GM12873 (cell line): Measurements from ENCODE around the gene MYOG.

Experiments
- TF ChIP-seq, protein P1 (sequence below): IDR thresholded peaks from 2 replicates; pipeline ENCODE4 v1.5.1; 2012; ENCODE audit warnings: low read depth, mild to moderate bottlenecking, moderate library complexity, low read length, control low read depth; ENCODE audit not compliant: insufficient read depth; ENCODE audit errors: missing control alignments

Gene MYOG

DNA sequence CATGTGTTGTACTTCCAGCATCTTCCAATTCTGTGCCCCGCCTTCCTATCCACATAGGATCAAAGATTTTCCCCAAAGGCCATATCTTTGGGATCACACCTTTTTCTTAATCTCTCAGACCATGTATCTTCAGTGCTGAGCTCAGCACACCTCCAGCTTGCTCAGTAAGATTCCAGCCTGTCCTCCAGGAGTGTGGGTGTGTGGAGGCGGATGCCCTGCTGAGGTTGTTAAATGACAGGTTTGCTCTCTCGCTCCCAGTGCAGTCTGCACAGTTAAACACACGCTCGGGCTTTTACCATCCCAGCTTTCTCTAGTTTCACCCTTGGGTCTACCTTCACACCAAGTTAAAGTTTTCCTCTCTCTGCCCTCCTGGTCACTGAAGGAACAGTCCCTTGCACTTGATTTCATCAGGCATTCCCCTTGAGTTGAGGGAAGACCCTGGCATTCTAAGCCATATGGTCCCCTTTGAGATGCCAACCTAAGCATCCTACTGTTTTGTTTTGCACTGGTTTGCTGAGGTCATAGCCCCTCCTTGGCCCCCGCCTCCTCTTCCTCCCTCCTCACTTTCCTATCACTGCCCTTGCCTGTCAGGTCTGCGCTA, 13.7 kb downstream of the MYOG start:
- TF ChIP-seq, protein P1, sequence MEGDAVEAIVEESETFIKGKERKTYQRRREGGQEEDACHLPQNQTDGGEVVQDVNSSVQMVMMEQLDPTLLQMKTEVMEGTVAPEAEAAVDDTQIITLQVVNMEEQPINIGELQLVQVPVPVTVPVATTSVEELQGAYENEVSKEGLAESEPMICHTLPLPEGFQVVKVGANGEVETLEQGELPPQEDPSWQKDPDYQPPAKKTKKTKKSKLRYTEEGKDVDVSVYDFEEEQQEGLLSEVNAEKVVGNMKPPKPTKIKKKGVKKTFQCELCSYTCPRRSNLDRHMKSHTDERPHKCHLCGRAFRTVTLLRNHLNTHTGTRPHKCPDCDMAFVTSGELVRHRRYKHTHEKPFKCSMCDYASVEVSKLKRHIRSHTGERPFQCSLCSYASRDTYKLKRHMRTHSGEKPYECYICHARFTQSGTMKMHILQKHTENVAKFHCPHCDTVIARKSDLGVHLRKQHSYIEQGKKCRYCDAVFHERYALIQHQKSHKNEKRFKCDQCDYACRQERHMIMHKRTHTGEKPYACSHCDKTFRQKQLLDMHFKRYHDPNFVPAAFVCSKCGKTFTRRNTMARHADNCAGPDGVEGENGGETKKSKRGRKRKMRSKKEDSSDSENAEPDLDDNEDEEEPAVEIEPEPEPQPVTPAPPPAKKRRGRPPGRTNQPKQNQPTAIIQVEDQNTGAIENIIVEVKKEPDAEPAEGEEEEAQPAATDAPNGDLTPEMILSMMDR, result no peak

DNA sequence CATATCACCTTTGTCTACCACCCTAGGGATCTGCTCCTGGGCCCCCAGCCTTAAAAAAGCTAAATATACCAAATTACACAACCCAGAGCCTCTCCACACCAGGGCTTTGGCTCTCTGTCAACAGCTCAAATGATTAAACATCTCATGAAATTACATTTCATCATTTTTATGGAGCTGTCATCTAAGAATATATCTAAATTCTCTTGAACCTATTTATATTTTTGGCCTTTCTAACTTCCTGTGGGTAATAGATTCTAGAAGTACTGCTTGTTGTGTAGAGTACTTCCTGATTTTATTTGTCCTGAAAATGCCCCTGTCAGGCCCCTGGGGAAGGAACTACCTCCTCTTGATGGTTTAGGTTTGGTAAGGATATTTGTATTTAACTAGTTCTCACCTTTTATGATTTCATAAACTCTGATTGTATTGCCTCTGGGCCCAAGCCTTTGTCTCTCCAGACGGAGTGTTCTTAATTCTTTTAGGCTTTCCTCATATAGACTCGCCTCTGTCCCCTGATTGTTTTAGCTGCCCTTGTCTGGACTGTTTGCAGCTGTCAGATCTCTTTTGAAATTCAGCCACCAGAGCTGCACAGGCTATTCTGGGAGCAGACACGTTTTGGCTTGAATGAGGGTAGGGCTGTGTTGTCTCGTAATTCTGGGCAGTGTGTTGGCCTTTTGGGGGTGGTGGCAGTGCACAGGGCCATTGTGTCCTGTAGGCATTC, 16.6 kb downstream of the MYOG start:
- TF ChIP-seq, protein P1, result no peak

DNA sequence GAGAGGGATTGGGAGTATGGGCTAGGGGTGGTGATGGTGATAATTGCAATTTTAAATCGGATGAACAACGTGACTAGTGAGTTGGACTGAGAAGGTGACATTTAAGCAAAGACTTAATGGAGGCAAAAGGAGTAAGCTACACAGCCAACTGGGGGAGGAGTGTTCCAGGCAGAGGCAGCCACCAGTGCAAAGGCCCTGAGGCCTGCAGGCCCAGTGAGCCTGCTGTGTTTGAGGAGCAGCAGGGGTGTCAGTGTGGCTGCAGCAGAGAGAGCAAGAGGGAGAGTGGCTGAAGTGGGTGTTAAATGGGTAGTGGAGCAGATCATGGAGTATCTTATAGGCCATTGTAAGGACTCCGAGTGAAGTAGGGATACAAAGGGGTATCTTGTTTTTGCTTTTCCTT, 18.8 kb downstream of the MYOG start:
- TF ChIP-seq, protein P1, result no peak

DNA sequence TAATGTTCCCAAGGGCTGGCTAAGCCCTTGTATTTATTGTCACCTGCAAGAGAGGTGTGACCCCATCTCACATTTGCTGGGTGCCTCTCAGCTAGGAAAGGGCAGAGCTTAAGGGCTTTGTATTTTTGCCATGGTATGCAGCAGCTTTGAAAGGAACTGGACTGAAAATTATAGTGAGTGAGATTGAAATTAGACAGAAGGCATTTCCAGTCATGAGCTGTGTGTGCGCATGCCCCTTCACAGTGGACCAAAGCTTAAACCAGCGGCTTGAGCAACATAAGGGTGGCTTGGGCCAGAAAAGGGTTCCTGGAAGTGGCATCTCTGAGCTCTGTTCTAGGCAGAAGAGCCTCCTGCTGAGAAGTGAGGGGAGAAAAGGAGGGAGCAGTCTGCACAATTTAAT, 19.8 kb downstream of the MYOG start:
- TF ChIP-seq, protein P1, result no peak

DNA sequence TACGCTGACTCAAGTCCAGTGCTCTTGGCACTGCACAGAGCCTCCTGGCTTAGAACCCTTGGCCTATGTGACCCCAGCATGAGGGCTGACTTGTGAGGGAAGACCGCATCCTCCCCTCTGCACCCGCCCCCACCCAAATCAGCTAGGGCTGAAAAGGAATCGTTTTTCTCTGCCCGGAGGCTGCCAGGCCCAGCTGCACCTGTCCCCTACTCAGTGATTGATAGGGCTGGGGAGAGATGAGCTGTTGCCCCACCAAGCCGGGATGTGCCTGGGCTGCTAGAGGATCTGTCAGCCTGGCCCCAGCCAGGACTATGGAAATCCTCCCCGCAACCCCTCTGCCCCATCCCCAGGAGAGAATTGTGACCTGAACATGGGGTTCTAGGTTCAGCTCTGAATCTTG, 20.6 kb downstream of the MYOG start:
- TF ChIP-seq, protein P1, result no peak

DNA sequence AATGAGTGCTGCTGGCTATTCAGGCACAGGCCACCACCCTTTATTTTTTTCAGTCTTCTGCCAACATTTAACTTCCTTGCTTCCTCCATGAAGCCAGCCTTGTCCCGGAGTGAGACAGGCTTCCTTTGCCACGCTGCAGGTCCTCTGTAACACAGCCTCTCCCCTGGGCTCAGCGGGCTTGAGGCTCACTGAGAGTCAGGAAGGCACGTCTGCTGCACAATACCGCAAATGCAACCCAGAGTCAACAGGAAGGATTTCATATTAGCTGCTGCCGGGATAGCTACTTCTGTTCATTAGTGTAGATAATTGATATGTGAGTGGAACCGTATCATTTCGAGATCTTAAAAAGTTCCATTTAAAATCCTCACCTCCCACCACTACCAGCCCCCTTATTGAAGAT, 22.5 kb downstream of the MYOG start:
- TF ChIP-seq, protein P1, result no peak

DNA sequence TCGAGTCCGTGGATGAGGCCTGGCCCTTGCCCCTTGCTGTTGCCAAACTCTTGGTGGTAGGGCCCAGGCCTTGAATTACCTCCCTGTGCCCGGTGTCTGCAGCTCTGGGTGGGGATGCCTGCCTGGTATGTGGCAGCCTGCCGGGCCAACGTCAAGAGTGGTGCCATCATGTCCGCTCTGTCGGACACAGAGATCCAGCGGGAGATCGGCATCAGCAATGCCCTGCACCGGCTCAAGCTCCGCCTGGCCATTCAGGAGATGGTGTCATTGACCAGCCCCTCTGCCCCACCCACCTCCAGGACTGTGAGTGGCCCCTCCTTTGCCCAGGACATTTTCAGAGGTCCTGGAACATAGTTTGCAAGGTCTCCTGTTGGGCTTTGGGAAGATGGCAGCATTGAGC, 25.7 kb downstream of the MYOG start:
- TF ChIP-seq, protein P1, result no peak
